GM23338 (cell line): ENCODE measurements around the gene HHAT.

Experiments used
- CREB1 ChIP-seq: fragments of 250-450 bp; sonication (Bioruptor Pico); IDR thresholded peaks from 2 replicates; pipeline ENCODE4 v1.5.0; 2020; ENCODE audit warnings: low read depth, mild to moderate bottlenecking, moderate library complexity
- CTCF ChIP-seq, 2 experiments: fragments of 200-600 bp in 1 of 2; sonication (generic) in 1 of 2; conservative IDR thresholded peaks; 2 replicates each; pipeline versions ENCODE4 v1.5.1 to v1.6.1; 2016 to 2017; ENCODE audit warnings: antibody characterized with exemption in 2 of 2, low read depth in 2 of 2, mild to moderate bottlenecking in 2 of 2, moderate library complexity in 1 of 2
- EZH2 ChIP-seq: fragments of 200-600 bp; sonication (generic); IDR thresholded peaks from one replicate; pipeline ENCODE4 v1.8.0; 2017; ENCODE audit warnings: antibody characterized with exemption, mild to moderate bottlenecking, low read depth; ENCODE audit not compliant: unreplicated experiment
- EZH2phosphoT487 ChIP-seq: fragments of 200-600 bp; sonication (generic); IDR thresholded peaks from one replicate; pipeline ENCODE4 v1.8.1; 2018; ENCODE audit warnings: antibody characterized with exemption; ENCODE audit not compliant: unreplicated experiment
- JUNB ChIP-seq: IDR thresholded peaks from one replicate; pipeline ENCODE4 v1.6.1; 2016; ENCODE audit warnings: antibody characterized with exemption; ENCODE audit not compliant: unreplicated experiment
- POLR2AphosphoS5 ChIP-seq: IDR thresholded peaks from 2 replicates; pipeline ENCODE4 v1.6.1; 2016; ENCODE audit warnings: antibody characterized with exemption, low read depth
- ZNF114 ChIP-seq: fragments of 250-450 bp; sonication (Bioruptor Pico); IDR thresholded peaks from 2 replicates; pipeline ENCODE4 v1.5.0; 2020; ENCODE audit warnings: mild to moderate bottlenecking, moderate library complexity
- TF ChIP-seq, protein P1 (sequence below): IDR thresholded peaks from one replicate; pipeline ENCODE4 v1.6.1; 2018; ENCODE audit warnings: antibody characterized with exemption; ENCODE audit not compliant: unreplicated experiment

DNA sequence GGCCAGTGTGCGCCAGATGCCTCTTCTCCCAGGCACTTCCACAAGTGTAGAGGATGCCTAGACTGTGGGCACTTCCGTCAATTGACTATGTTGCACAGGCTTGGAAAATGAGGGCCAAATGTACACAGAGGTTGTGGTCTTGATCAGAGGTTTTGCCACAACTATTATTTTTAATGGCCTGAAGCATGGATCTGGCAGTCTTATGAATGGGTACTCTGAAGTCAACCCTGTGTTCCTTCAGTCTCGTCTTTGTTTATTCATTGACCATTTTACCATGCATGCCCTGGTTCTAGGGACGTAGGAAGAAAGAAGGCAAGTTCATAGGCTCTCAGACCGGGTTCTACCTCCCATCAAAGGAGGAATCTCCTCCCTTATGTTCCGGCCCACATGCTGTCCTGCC, 329.1 kb downstream of the HHAT start:
- no peak for TF ChIP-seq CTCF (conservative IDR thresholded peaks at IDR 0.05; ENCODE audit: low read depth in 2 of 2)
- no peak for TF ChIP-seq JUNB
- TF ChIP-seq ZNF114: no peak
- no peak for TF ChIP-seq POLR2AphosphoS5
- TF ChIP-seq EZH2: no peak
- no peak for TF ChIP-seq EZH2phosphoT487
- TF ChIP-seq CREB1 (CRISPR knock-in tag): no peak
- TF ChIP-seq, protein P1, sequence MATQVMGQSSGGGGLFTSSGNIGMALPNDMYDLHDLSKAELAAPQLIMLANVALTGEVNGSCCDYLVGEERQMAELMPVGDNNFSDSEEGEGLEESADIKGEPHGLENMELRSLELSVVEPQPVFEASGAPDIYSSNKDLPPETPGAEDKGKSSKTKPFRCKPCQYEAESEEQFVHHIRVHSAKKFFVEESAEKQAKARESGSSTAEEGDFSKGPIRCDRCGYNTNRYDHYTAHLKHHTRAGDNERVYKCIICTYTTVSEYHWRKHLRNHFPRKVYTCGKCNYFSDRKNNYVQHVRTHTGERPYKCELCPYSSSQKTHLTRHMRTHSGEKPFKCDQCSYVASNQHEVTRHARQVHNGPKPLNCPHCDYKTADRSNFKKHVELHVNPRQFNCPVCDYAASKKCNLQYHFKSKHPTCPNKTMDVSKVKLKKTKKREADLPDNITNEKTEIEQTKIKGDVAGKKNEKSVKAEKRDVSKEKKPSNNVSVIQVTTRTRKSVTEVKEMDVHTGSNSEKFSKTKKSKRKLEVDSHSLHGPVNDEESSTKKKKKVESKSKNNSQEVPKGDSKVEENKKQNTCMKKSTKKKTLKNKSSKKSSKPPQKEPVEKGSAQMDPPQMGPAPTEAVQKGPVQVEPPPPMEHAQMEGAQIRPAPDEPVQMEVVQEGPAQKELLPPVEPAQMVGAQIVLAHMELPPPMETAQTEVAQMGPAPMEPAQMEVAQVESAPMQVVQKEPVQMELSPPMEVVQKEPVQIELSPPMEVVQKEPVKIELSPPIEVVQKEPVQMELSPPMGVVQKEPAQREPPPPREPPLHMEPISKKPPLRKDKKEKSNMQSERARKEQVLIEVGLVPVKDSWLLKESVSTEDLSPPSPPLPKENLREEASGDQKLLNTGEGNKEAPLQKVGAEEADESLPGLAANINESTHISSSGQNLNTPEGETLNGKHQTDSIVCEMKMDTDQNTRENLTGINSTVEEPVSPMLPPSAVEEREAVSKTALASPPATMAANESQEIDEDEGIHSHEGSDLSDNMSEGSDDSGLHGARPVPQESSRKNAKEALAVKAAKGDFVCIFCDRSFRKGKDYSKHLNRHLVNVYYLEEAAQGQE: no peak
